GM12878 (cell line): ENCODE data around the gene PHLDB1. TPM values are rescaled to one million over a fixed set of nuclear protein-coding genes. Genes with fewer than 3 reads are reported as not detected.

Source experiments
- ATAC-seq: fragments of 200-7000 bp; cut with Tn5 transposase; 3 replicates; pipeline ENCODE4 v1.9.1; 2020; ENCODE audit warnings: mild to moderate bottlenecking, moderate library complexity
- BruUV-seq: library from RNA; stranded (reverse); fragments of 400-500 nt; replicated peaks from 2 replicates; lab custom pipeline; 2021; lab: Mats Ljungman, UMichigan
- CTCF ChIA-PET: fragments of 300-600 bp; sonication (Branson Sonifier 250); formaldehyde crosslinking; extraction: SDS; loops from one replicate; lab custom pipeline; 2021; ENCODE audit warnings: inconsistent platforms; lab: Yijun Ruan, JAX
- POLR2A ChIA-PET: fragments of 350-600 bp; formaldehyde crosslinking; extraction: SDS; loops from one replicate; lab custom pipeline; 2021; ENCODE audit warnings: inconsistent platforms; lab: Charles Lee
- RAD21 ChIA-PET: fragments of 300-600 bp; sonication (Branson Sonifier 250); formaldehyde crosslinking; loops from one replicate; lab custom pipeline; 2023; ENCODE audit warnings: antibody characterized with exemption; ENCODE audit not compliant: unreplicated experiment; lab: Charles Lee
- SMC1A ChIA-PET: fragments of 300-600 bp; sonication (Branson Sonifier 250); formaldehyde crosslinking; loops from one replicate; lab custom pipeline; 2023; ENCODE audit not compliant: unreplicated experiment, uncharacterized antibody; lab: Charles Lee
- DNase-seq: peaks from one replicate; pipeline ENCODE4 v3.0.0-alpha.2; 2011; ENCODE audit warnings: low read depth, low spot score
- FAIRE-seq: peaks from 3 replicates; lab custom pipeline; 2011; peaks lifted over from hg19 to GRCh38; lab: Jason Lieb, UNC
- H2AFZ ChIP-seq: 2 replicates; pipeline ENCODE4 v1.6.0; 2011; ENCODE audit warnings: low read depth, low read length, control low read depth; ENCODE audit not compliant: control insufficient read depth
- H3K27ac ChIP-seq: 2 replicates; pipeline ENCODE4 v1.5.1; 2011; ENCODE audit warnings: control low read depth; ENCODE audit not compliant: control insufficient read depth, insufficient read depth
- H3K27me3 ChIP-seq, 2 experiments: replicated peaks in 1 of 2; 2 replicates each; pipeline versions ENCODE4 v1.6.0 to v1.6.1; 2011; ENCODE audit warnings: low read length in 1 of 2; ENCODE audit not compliant: control insufficient read depth in 2 of 2, insufficient read depth in 2 of 2
- H3K36me3 ChIP-seq, 2 experiments: 2 replicates each; pipeline ENCODE4 v1.5.1; 2011; ENCODE audit warnings: low read length in 1 of 2; ENCODE audit not compliant: control insufficient read depth in 2 of 2, insufficient read depth in 2 of 2
- H3K4me1 ChIP-seq: 2 replicates; pipeline ENCODE4 v1.6.1; 2011; ENCODE audit warnings: mild to moderate bottlenecking, low read length, moderate library complexity, mixed read lengths; ENCODE audit not compliant: control insufficient read depth, insufficient read depth
- H3K4me2 ChIP-seq: 2 replicates; pipeline ENCODE4 v1.6.0; 2011; ENCODE audit warnings: control low read depth; ENCODE audit not compliant: control insufficient read depth, insufficient read depth
- H3K4me3 ChIP-seq: fragments of 200-600 bp; sonication (generic); 2 replicates; pipeline ENCODE4 v1.5.1; 2016
- H3K79me2 ChIP-seq: 2 replicates; pipeline ENCODE4 v1.6.0; 2011; ENCODE audit warnings: low read length; ENCODE audit not compliant: control insufficient read depth, insufficient read depth
- H3K9ac ChIP-seq: 2 replicates; pipeline ENCODE4 v1.8.0; 2011; ENCODE audit warnings: low read length, control low read depth, mixed read lengths; ENCODE audit not compliant: control insufficient read depth, insufficient read depth
- H3K9me3 ChIP-seq: replicated peaks from 3 replicates; pipeline ENCODE4 v1.5.1; 2011; ENCODE audit warnings: mild to moderate bottlenecking, low read length; ENCODE audit not compliant: control insufficient read depth, insufficient read depth
- H4K20me1 ChIP-seq: 2 replicates; pipeline ENCODE4 v1.6.0; 2011; ENCODE audit not compliant: control insufficient read depth, insufficient read depth
- CREB1 ChIP-seq: IDR thresholded peaks from 2 replicates; pipeline ENCODE4 v1.6.1; 2012; ENCODE audit warnings: low read depth, mild to moderate bottlenecking, inconsistent platforms
- DPF2 ChIP-seq: fragments of 450-650 bp; IDR thresholded peaks from 2 replicates; pipeline ENCODE4 v1.6.1; 2017; ENCODE audit warnings: mild to moderate bottlenecking
- FOXM1 ChIP-seq: IDR thresholded peaks from 2 replicates; pipeline ENCODE4 v1.6.1; 2012; ENCODE audit warnings: low read depth, mild to moderate bottlenecking, inconsistent platforms, low read length, moderate library complexity
- GATAD2B ChIP-seq: fragments of 450-650 bp; conservative IDR thresholded peaks from 2 replicates; pipeline ENCODE4 v1.6.1; 2017; ENCODE audit warnings: low read depth, mild to moderate bottlenecking, moderate library complexity
- JUNB ChIP-seq: IDR thresholded peaks from 2 replicates; pipeline ENCODE4 v1.6.1; 2016; ENCODE audit warnings: antibody characterized with exemption, mild to moderate bottlenecking
- LARP7 ChIP-seq: fragments of 450-650 bp; IDR thresholded peaks from 2 replicates; pipeline ENCODE4 v1.6.1; 2017; ENCODE audit warnings: mild to moderate bottlenecking
- MAX ChIP-seq: IDR thresholded peaks from 2 replicates; pipeline ENCODE4 v1.6.1; 2012; ENCODE audit warnings: low read depth, low read length, improper control_type of control experiment
- NFYA ChIP-seq: IDR thresholded peaks from 2 replicates; pipeline ENCODE4 v1.6.1; 2011; ENCODE audit warnings: low read depth, mild to moderate bottlenecking, low read length, improper control_type of control experiment, borderline replicate concordance
- NR2C1 ChIP-seq: fragments of 450-650 bp; IDR thresholded peaks from 2 replicates; pipeline ENCODE4 v1.6.1; 2017; ENCODE audit warnings: antibody characterized with exemption, mild to moderate bottlenecking, moderate library complexity
- PAX8 ChIP-seq: fragments of 450-650 bp; IDR thresholded peaks from 2 replicates; pipeline ENCODE4 v1.6.1; 2017; ENCODE audit warnings: mild to moderate bottlenecking, moderate library complexity
- PRDM15 ChIP-seq: fragments of 450-650 bp; formaldehyde crosslinking; IDR thresholded peaks from 2 replicates; pipeline ENCODE4 v1.4.0; 2020; ENCODE audit warnings: mild to moderate bottlenecking, moderate library complexity
- RUNX3 ChIP-seq: IDR thresholded peaks from 2 replicates; pipeline ENCODE4 v1.6.1; 2012; ENCODE audit warnings: low read length, inconsistent platforms
- SIN3A ChIP-seq: IDR thresholded peaks from 2 replicates; pipeline ENCODE4 v1.6.1; 2012; ENCODE audit warnings: low read depth, low read length, improper control_type of control experiment
- WRNIP1 ChIP-seq: IDR thresholded peaks from 2 replicates; pipeline ENCODE4 v1.6.1; 2011; ENCODE audit warnings: low read depth, low read length, improper control_type of control experiment, borderline replicate concordance
- ZNF687 ChIP-seq: fragments of 450-650 bp; IDR thresholded peaks from 2 replicates; pipeline ENCODE4 v1.6.1; 2017; ENCODE audit warnings: mild to moderate bottlenecking, moderate library complexity
- ZSCAN29 ChIP-seq: fragments of 450-650 bp; IDR thresholded peaks from 2 replicates; pipeline ENCODE4 v1.6.1; 2017; ENCODE audit warnings: mild to moderate bottlenecking, moderate library complexity
- WGBS: methylation state at CpG from one replicate; pipeline ENCODE4 v1.1.6; 2016; ENCODE audit warnings: low lambda C conversion rate; ENCODE audit not compliant: insufficient replicate concordance, insufficient coverage; ENCODE audit errors: missing lambda C conversion rate; 5-methylcytosine and 5-hydroxymethylcytosine counted together
- in situ Hi-C: fragments of 300-500 bp; cut with MboI; formaldehyde crosslinking; loops from 9 replicates; pipeline ENCODE4 v1.14.3; 2018; ENCODE audit warnings: mixed read lengths
- intact Hi-C: fragments of 100-400 bp; cut with micrococcal nuclease; formaldehyde crosslinking; loops from one replicate; pipeline ENCODE4 v1.14.2; 2022; ENCODE audit not compliant: unreplicated experiment
- polyA plus RNA-seq, 11 experiments: library from polyadenylated mRNA; depleted of rRNA in 4 of 11; unstranded in 6 of 11; stranded (reverse) in 5 of 11; fragments of >200 nt; fragmentation: Nextera tagmentation in 4 of 11; fragmentation: Illumina TruSeq in 1 of 11; extraction: Ambion mirVana in 4 of 11; extraction: Trizol in 1 of 11; gene quantifications; 1 replicate in 1 of 11; 2 replicates in 10 of 11; pipeline versions ENCODE4 v1.2.1 to v1.2.3, GENCODE V29; 2011 to 2016; ENCODE audit warnings: inconsistent platforms in 2 of 11, missing spikeins in 2 of 11, low read depth in 1 of 11
- total RNA-seq, 4 experiments: library from RNA; depleted of rRNA in 3 of 4; stranded (reverse); fragments of >200 nt in 3 of 4; fragmentation: Illumina TruSeq in 1 of 4; extraction: Trizol in 1 of 4; gene quantifications; 2 replicates each; pipeline versions ENCODE4 v1.2.1 to v1.2.3, GENCODE V29; 2013 to 2021

The PHLDB1 gene
- total and polyA plus RNA-seq, 10 of the 15 experiments (the other 5 are each of a cell fraction or from before 2014, with no cell fraction given) = 0.03 to 0.26 (median 0.18) TPM; not detected in 4

- no peak for TF ChIP-seq PRDM15 (CRISPR knock-in tag)
- TF ChIP-seq LARP7 = no peak
- no peak for TF ChIP-seq ZNF687
These were observed 37.1 kb downstream of the PHLDB1 start (continued) for GRCh38 chr11:118644496-118644895.

GRCh38 chr11:118645066-118645715 is 37.8 kb downstream of the PHLDB1 start:
- Histone ChIP-seq H4K20me1 (no peaks in the 10 kb centered on the region), H3K4me3 (no peak overlapping the region), H2AFZ (no peak overlapping the region), H3K4me1 (no peaks in the 10 kb centered on the region), H3K9me3 (no peaks in the 10 kb centered on the region), H3K27me3 (peaks cover 0 to 4% of the 10 kb centered on the region in 2 experiments; a peak in 2 of 4 replicates), H3K79me2 (no peaks in the 10 kb centered on the region), H3K36me3 (no peaks in the 10 kb centered on the region), H3K4me2 (no peak overlapping the region), H3K9ac (no peak overlapping the region), H3K27ac (no peak overlapping the region)
- WGBS = 40% methylated on average over 23 of the region's 24 CpGs
- DNase-seq (no peak), FAIRE-seq (no peak), ATAC-seq (no peak)
- intact Hi-C loops = no loop called here
- RAD21 ChIA-PET = no interaction called here
- in situ Hi-C loops = no loop called here
- SMC1A ChIA-PET = no interaction called here
- no TSS peak for BruUV-seq
- CTCF ChIA-PET = no interaction called here
- POLR2A ChIA-PET = no interaction called here
- TF ChIP-seq JUNB (no peak), RUNX3 (no peak), FOXM1 (no peak), MAX (no peak), WRNIP1 (no peak), PAX8 (no peak), CREB1 (no peak), DPF2 (no peak), SIN3A (no peak), NR2C1 (no peak), ZSCAN29 (no peak), NFYA (no peak), GATAD2B (no peak)
